HG02678 (cell line): ENCODE results near the gene SPATA24.
"Not testable (repeated sequence)": the region's sequence is repeated elsewhere in the genome, so short reads cannot be mapped to it uniquely, and the experiment has no call there.

Source experiments
- ATAC-seq: cut with Tn5 transposase; IDR thresholded peaks from one replicate; pipeline ENCODE4 v1.9.1; 2021; ENCODE audit warnings: mild to moderate bottlenecking, moderate library complexity; ENCODE audit not compliant: unreplicated experiment

SPATA24 gene

DNA sequence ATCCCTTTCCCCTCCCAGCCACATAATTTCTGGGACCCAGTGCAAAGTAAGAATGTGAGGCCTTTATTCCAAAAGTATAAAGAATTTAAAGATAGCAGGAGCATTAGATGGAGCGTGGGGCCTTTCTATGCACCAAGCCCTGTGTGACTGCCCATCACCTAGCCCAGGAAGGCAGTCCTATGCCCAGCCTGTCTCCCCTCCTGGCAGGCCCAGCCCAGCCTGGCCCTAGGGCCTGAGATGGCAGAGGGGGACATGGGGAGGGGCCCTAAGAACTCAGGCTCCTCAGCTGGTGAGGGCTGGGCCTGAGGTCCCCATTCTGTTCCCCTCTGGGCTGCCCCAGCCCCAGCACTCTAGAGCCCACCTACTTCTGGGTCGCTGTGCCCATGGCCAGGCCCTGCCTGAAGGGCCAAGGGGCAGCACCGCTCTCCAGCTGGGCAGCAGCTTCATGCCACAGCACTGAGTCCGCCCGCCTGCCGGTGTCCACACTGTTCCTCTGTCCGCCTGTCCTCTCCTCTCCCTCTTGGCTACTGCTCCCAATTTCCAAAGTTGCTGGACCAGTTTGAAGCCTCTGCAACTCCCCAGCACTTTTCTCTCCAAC lies 19.8 kb downstream of the SPATA24 start:
- no peak for ATAC-seq

DNA sequence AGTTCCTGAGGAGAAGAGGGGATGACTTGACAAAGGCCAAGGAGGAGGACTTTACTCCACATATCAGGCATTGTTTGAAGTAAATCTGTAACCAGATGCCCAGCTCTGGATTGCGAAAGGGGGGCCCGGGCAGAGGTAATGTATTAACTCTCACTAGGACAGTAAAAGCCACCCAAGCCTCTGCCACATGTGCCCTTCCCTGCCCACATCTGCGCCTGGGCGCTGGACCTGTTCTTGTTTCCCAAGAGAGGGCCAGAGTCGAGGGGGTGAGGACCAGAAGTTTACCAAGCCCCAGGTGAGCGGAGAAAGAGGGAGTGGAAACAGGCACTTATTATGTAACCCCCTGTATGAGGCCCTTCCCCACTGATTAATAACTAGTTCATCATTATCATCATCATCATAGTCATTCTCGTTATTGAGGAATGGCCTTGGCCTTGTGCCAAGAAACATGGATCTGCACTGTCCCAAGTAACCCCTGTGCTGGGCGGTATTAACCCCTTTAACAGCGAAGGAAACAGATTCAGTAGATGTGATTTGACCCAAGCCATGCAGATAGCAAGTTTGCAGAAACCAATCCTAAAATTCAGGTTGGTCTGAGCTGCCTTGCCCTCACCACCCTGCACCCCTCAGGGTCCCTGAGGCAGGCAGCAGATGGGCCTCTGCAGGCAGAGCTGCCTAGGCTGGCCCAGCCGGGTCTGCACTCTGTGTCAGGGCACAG lies 20.5 kb downstream of the SPATA24 start, which contains the start of gene SLC23A1:
Gene SLC23A1 (minus strand): TSS at position 23 of the 718 bp plus-strand sequence. CDS start 44 bp downstream, outside the sequence.
- ATAC-seq: no peak

DNA sequence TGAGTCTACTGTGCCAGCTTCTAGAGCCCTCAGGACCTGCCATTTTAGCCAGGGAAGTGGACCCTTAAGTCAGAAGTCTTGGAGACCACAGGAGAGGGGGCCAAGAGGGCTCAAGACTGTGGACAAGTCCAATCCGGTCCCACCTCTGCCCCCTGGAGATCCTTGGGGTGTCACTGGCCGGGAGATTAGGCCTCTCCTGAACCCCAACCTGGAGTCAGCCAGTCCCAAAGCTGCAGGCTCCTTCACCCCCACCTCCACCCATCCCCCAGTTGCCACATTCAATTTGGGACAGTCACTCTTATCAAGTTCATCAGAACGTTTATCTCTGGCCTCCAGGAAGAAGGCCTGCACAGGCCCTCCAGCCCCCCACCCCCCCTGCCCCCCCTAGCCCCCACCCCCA lies 21.1 kb downstream of the SPATA24 start:
- no peak for ATAC-seq

DNA sequence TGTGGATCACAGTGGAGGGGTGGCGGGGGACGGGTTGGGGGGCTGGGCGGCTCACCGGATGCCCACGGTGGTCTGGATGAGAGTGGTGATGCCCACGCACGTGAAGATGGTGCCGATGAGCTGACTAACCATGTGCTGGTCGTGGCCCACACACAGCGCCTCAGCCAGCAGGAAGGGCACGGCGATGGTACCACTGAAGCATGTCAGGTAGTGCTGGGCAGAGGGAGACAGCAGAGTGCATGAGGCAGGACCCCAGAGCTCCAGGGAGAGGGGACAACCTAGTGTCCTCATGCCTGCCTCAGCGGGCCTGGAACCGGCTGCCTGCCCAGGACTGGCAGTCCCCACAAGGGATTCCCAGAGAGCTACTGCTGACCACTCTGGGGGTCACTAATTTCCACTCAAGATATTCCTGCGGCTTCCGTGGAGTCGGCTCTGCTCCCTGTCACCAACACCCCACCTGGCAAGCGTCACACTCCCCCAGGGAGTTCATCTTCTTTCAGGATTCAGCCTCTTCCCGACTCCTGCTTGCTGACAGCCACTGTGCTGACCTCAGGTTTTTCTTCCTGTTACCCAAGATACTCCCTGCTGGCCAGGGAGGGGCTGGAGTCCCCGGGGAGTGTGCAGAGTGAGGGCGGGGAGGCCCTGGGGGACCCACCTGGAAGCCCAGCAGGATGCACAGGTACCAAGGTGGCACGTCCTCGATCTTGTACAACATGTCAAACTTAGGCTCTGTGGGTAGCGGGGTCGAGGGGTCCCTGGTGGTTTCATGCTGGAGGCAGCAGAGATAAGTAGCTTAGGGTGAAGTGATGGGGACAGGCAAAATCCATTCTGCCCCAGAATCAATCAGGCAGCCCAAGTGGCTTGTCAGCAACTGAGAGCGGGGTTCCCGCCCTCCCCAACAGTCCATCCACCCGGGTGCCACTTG lies 21.8 kb downstream of the SPATA24 start:
- ATAC-seq: no peak

DNA sequence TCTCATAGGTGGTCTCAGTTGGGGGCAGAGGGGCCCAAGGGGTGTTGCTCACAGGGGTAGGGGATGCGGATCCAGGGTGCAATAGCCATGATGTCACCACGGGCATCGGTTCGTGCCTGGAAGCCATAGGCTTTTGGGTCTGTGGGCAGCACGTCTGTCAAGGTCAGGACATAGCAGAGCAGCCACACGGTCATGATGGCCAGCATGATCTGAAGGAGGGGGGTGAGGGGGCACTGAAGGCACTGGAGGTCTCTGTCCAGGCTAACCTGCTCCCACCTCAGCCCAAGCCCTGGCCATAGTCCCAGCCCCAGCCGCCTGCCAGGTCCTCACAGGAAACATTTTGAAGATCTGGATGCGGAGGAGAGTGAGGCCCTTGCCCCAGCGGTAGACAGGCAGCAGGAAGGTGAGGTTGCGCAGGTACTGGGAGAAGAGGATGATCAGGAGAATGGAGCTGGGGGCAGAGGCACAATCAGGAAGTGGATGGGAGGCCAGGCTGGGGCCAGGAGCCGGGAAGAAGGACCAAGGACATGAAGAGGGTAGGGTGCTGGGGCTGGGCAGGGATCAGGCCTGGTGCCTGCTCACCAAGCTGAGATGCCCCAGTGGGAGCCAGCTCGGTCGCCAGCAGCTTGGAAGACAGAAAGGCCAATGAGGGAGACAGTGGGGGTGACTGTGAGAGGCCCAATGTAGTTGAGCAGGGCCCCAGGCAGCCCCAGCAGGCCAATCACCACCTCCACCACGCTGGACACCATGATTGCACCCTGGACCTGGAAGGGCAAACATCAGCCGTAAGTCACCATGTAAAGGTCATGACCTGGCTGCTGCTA lies 24.1 kb downstream of the SPATA24 start:
- ATAC-seq: no peak

DNA sequence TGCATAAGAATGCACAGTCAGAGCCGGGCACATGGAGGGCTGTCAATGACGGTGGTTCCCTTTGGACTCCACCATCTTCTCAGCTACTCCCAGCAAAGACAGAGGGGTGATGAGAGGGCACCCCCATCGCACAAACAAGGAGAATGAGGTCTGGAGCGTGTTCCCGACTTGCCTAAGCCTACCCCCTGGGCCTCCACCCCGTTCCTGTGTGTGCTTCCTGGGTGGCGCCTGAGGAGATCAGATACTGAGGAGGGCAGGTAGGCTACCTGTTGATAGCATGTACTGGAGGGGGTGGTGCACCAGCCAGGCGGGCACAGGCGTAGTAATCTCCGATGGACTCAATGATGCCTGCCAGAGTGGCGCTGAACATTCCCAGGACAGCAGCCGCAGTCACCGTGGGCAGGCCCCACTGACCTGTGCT lies 24.9 kb downstream of the SPATA24 start:
- no peak for ATAC-seq

DNA sequence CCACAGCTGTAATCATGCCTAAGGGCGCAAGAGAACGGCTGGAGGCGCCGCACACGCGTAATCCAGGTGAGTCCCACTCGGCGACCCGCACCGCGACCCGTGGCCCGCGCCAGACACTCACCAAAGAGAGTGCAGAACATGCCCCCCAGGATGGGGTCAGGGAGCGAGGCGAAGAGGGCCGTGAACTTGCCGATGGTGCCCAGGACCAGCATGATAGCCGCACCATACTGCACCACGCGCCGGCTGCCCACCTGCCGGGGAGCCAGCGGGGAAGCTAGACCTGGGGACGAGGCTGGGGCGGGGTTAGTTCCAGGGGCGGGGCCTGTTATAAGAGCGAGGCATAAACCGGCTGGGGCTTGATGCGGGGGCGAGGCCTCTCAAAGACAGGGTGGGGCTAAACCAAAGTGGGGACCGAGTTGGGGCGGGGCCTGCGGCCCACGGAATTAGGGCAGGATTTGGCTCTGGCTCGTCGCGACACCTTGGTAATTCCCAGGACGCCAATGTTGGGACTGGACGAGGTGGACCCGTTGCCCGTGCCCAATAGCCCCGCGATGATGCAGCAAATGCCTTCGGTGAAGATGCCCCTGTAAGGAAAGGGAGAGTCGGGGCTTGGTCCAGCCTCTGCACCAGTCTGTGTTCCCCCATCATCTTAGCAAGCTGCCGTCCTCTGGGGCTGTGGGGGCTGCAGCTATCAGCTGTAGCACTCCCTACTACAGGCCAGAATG lies 25.6 kb downstream of the SPATA24 start:
- ATAC-seq: no peak

DNA sequence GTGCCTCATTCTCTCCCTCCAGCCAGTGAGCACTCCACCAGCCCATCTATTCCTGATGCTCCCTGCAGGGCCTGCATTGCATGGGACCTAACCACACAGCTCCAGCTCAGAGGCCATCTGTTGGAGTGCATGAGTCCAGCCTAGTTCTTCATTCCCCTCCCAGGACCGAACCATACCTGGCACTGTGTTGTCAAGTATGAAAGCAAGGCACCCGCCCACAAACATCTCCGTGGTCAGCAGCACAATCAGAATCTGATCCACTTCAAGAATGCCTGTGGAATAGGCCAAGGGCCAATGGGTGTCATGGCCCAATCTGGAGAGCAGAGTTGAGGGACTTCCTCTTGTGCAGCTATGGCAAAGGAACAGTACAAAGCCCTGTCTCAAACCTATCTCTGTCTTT lies 26.7 kb downstream of the SPATA24 start:
- ATAC-seq: no peak

DNA sequence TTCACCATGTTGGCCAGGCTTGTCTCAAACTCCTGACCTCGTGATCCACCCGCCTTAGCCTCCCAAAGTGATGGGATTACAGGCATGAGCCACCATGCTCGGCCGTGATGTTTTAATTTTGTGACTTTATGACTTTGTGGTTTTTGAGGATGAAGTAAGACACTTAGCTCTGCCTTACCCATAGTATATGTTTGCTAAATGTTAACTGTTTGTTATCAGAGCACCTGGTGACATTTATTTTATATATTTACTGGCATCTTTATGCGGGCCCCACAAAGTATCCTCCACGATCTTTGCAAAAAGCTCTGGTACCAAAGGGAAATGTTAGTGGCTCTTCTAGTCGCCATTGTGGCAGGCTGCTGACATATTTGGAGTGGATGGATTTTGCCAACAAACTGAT lies 27.5 kb downstream of the SPATA24 start:
- no peak for ATAC-seq

DNA sequence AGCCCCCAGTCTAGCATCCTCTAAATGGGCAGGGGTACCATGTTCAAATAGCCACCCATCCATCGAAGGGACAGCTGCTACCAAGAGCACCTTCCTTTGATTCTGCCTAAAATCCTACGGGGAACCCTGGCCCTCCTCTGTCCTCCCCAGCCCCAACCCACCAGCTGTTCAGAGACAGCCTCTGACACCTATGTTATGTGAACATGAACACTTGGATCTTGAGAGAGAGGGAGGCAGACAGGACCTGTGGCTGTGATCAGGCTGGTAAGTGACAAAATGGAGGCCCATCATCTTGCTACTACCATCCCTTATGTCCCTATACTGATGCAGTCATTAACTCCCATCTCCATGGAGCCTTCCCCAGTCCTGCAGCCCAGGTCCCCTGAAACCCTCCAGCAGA lies 29.0 kb downstream of the SPATA24 start:
- no peak for ATAC-seq

DNA sequence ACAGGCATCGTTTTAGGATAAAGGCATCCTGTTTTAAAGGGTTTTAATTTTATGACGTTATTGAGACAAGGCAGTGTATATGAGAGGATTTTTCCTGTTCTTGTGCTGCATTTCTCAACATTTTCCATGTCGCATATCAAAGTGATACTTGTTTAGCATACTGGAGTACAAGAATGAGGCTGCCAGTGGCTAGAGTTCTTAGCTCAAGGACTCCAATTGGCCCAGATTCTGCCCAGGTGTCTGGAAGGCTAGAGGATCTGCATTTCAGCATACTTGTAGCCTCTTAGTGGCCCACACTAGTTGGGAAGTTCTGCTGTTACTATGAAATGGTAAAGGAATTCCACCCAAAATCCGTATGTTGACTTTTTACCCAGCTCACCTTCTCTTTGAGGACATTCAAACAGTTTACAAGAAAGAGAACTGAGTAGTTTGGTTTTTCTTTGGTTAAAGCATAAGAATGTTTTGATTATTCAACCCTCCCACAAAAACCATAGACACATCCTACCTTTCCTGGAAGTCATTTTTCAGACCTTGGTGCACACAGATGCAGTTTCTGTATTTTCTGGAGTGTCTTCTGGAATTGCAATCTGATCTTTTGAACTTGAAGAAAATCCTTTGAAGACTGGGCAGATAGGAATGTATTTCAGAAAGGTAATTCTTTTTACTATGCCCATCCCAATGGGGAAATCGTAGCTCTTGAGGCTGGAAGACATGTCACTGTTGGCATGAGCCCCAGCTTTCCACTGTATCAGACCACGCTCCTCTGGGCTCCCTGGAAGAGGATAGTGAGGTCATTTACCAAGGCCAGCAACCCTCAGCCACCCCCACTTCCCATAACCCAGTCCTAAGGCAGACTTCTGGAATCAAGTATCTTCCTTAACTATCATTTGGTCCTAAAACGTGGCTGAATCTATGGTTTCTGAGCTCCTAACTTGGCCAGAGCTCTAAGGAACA lies 32.1 kb downstream of the SPATA24 start:
- ATAC-seq: no peak

DNA sequence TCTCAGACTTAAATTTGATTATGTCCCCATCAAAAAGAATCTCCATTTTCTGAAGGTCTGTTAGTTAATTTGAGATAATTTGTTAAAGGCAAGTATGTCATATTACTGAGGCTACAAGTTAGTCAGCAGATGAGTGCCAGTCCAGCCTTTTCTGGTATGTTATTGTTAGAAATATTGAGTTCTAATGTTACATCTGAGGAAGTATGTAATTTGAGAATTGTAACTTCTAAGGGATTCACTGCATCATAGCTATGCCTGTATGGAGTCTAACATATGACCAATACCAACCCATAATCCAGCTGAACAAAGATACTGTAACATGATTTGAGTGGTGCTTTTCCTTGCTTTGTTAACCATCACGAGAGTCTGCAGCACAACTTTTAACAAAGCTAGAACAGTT lies 34.7 kb downstream of the SPATA24 start:
- ATAC-seq: no peak

DNA sequence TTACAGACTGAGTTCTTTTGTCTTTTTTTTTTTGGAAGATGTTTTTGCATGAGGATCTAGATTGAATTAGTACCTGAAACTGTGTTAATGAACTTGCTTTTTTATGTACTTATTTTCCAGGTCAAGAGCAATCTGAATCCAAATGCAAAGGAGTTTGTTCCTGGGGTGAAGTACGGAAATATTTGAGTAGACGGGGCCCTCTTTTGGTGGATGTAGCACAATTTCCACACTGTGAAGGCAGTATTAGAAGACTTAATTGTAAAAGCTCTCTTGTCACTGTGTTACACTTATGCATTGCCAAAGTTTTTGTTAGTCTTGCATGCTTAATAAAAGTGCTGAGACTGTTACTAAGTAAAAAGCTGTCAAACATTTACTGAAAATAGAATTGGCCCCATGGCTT lies 35.3 kb downstream of the SPATA24 start:
- no peak for ATAC-seq

DNA sequence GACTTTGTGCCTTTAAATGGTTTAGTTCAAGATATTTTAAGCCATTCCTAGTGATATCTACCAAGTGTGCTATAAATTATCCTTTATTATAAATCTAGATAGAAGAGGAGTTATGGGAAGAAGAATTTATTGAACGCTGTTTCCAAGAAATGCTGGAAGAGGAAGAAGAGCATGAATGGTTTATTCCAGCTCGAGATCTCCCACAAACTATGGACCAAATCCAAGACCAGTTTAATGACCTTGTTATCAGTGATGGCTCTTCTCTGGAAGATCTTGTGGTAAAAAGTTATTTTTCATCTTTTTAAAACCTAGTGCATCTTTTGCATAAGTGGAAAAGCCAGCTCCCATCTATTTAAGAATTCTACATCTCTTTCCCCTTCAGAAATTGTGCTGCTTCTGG lies 39.4 kb downstream of the SPATA24 start:
- ATAC-seq: no peak

DNA sequence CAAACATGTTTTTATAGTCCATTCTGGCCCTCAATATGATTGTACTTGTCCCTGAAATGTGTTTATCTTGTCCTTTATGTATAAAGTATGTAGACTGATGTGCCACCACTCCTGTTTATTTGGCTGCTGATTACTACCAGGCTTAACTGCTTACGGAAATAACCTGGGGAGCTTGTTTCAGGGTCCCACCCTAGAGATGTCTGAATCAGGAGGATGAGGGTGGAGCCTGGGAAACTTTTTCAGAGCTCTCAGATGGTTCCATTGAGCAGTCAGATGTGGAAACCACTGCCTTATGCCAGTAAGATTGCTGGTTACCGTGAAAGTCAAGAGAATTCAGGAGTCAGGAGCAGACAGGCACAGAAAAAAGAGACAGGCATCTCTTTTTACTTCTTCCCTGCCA lies 40.0 kb downstream of the SPATA24 start:
- ATAC-seq: no peak

DNA sequence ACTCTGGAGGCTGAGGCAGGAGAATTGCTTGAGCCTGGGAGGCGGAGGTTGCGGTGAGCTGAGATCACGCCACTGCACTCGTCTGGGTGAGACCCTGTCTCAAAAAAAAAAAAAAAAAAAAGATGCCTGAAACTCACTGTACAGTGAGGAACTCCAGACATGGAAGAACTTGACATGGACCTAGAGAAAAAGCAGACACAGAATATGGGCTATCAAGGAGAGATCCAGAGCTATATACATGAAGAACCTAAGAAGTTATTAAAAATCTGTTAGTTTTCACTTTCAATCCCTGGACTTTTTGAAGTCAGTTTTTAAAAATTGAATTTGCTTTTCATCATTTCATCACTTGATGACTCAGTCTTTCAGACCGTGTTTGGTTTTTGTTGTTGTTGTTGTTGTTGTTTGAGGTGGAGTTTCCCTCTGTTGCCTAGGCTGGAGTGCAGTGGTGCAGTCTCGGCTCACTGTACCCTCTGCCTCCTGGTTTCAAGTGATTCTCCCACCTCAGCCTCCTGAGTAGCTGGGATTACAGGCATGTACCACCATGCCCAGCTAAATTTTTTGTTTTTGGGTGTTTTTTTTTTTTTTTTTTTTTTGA lies 42.0 kb downstream of the SPATA24 start:
- ATAC-seq: no peak

DNA sequence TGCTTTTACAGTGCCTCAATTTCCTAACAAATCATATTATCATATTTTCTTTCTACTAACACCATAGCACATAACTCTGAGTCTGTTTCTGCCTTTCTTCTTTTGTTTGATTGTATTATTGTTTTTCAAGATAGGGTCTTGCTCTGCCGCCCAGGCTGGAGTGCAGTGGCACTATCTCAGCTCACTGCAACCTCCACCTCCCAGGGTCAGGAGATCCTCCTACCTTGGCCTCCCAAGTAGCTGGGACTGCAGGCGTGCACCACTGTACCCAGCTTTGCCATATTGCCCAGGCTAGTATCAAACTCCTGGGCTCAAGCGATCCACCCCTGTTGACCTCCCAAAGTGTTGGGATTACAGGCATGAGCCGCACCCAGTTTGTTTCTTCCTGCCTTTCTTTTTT lies 43.5 kb downstream of the SPATA24 start:
- no peak for ATAC-seq

DNA sequence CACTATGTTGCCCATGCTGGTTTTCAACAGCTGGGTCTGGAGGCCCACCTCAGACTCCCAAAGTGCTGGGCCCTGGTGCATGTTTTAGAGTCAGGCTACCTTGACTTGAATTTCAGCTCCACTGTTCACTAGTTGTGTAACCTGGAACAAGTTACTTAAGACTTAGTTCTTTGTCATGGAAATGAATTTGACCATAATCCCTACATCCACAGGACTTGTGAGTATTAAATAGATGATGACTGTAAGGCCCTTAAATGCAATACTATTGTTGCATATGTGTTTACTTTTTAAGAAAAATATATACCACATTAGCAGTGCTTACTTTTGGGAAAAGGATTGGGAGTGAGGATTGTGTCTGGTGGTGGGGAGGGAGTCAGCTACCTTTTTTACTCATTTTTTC lies 45.8 kb downstream of the SPATA24 start:
- ATAC-seq: no peak

DNA sequence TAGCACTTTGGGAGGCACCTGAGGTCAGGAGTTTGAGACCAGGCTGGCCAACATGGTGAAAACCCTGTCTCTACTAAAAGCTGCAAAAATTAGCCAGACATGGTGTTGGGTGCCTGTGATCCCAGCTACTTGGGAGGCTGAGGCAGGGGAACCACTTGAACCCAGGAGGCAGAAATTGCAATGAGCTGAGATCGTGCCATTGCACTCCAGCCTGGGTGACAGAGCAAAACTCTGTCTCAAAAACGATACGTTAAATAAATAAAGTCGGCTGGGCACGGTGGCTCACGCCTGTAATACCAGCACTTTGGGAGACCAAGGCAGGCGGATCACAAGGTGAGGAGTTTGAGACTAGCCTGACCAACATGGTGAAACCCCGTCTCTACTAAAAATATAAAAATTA lies 48.0 kb downstream of the SPATA24 start:
- not testable (repeated sequence) for ATAC-seq
